Fibroblast of skin of right biceps (primary cell): Measurements from ENCODE around the gene UBR3.
"Not testable (repeated sequence)": the region's sequence is repeated elsewhere in the genome, so short reads cannot be mapped to it uniquely, and the experiment has no call there.

Source experiments
- DNase-seq: peaks from one replicate; pipeline ENCODE4 v3.0.0-alpha.2; 2013

UBR3 gene

DNA sequence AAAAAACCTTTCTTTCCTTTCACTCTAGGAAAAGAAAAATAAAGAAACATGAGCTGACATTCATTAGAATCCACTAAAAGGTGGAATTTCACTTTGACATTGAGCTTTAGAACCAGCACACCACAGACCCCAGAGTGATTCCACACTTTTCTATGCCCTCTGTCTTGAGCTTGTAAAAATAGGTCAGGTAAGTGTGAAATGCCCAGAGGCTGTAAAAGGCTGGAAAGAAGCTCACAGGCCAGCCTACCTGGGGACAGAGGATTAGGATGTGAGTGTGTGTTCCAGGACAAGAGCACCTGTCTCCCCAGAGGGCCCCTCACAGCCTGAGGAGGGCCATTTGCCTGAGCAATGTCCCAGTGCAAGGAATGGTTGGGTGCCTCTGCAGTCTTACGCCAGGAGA lies 294.4 kb downstream of the UBR3 start:
- no peak for DNase-seq

DNA sequence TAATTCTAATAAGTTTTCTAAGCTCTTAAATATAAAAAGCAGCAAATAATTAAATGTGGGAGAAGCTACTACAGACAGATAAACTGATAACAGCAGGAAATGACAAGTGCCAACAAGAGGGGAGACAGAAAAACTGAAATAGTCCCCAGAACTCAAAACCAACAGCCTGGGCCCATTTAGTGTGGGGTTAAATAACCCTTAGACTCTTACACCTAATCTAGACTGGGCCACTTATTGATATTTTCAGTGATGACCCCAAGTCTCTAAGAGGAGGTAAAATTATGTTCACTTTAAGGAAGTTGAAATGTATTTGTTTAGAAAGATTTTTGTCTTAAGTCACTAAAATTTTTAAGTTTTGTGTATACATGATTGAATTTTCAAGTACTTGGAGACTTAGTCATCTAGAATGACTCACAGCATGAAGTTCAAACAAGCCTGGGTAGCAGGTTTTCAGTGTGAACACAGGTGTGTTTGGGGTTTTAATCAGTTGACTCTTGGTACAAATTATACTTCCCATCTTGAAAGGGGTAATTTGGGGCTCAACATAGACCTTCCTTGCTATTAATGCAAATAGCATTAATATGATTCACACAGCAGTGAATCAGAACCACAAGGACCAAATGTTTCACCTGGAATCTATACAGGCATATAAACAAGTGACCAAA lies 295.8 kb downstream of the UBR3 start:
- DNase-seq = peak; percentile 26

DNA sequence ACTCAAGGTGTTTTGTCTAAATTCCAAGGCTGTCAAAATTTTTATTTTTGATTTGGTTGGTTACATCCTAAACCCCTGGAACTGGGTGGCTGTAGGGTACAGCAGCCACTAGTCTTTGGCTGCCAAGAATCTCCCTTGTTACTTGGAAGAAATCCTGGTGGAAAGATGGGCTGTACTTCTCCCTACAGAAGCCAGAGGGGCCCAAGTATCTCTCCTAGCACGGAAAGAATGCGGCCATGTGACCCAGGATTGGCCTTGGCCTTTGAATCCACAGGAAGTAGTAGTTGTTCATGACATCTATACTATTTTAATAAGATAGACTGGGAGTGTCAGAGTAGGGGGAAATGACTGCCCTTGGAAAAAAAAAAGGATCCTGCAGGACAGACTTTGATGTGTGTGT lies 296.3 kb downstream of the UBR3 start:
- peak; percentile 22 for DNase-seq

DNA sequence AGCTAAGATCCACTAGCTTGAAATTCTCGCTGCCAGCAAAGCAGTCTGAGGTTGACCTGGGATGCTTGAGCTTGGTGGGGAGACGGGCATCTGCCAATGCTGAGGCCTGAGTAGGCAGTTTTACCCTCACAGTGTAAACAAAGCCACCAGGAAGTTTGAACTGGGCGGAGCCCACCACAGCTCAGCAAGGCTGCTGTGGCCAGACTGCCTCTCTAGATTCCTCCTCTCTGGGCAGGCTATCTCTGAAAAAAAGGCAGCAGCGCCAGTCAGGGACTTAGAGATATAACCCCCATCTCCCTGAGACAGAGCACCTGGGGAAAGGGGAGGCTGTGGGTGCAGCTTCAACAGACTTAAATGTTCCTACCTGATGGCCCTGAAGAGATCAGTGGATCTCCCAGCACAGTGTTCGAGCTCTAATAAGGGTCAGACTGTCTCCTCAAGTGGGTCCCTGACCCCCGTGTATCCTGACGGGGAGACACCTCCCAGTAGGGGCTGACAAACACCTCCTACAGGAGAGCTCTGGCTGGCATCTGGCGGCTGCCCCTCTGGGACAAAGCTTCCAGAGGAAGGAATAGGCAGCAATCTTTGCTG lies 299.0 kb downstream of the UBR3 start:
- not testable (repeated sequence) for DNase-seq
